Astrocyte (in vitro differentiated cells and primary cell): Measurements from ENCODE around the gene SEMA6A. TPM values are rescaled to one million over a fixed set of nuclear protein-coding genes. Genes with fewer than 3 reads are reported as not detected.
"Not testable (repeated sequence)": the region's sequence is repeated elsewhere in the genome, so short reads cannot be mapped to it uniquely, and the experiment has no call there.

Source experiments
- DNase-seq: peaks from one replicate; pipeline ENCODE4 v3.0.0-alpha.2; 2010; ENCODE audit warnings: low read depth
- FAIRE-seq: peaks from 2 replicates; lab custom pipeline; 2011; peaks lifted over from hg19 to GRCh38; lab: Jason Lieb, UNC
- H2AFZ ChIP-seq: 2 replicates; pipeline ENCODE4 v1.6.0; 2012; ENCODE audit warnings: low read depth, low read length, inconsistent platforms
- H3K27ac ChIP-seq: 2 replicates; pipeline ENCODE4 v1.5.1; 2011; ENCODE audit warnings: low read depth, low read length, inconsistent platforms
- H3K27me3 ChIP-seq: 2 replicates; pipeline ENCODE4 v1.6.0; 2011; ENCODE audit warnings: low read length, inconsistent platforms; ENCODE audit not compliant: insufficient read depth
- H3K36me3 ChIP-seq: 2 replicates; pipeline ENCODE4 v1.5.1; 2011; ENCODE audit warnings: low read length, inconsistent platforms; ENCODE audit not compliant: insufficient read depth
- H3K4me1 ChIP-seq: 2 replicates; pipeline ENCODE4 v1.5.1; 2011; ENCODE audit warnings: low read length, inconsistent platforms; ENCODE audit not compliant: insufficient read depth
- H3K4me2 ChIP-seq: 2 replicates; pipeline ENCODE4 v1.6.0; 2012; ENCODE audit warnings: low read length, inconsistent platforms
- H3K4me3 ChIP-seq: 2 replicates; pipeline ENCODE4 v1.5.1; 2011; ENCODE audit warnings: low read depth, mild to moderate bottlenecking, low read length, inconsistent platforms; ENCODE audit not compliant: insufficient read depth
- H3K79me2 ChIP-seq: 2 replicates; pipeline ENCODE4 v1.6.0; 2012; ENCODE audit warnings: mild to moderate bottlenecking, low read length, inconsistent platforms; ENCODE audit not compliant: insufficient read depth
- H3K9ac ChIP-seq: 2 replicates; pipeline ENCODE4 v1.6.0; 2012; ENCODE audit warnings: mild to moderate bottlenecking, low read length, inconsistent platforms
- H3K9me3 ChIP-seq: 2 replicates; pipeline ENCODE4 v1.5.1; 2012; ENCODE audit warnings: low read depth, mild to moderate bottlenecking, low read length, inconsistent platforms; ENCODE audit not compliant: insufficient read depth
- H4K20me1 ChIP-seq: 2 replicates; pipeline ENCODE4 v1.6.0; 2012; ENCODE audit warnings: low read length, inconsistent platforms; ENCODE audit not compliant: insufficient read depth
- H3K27ac Mint-ChIP-seq: one replicate; pipeline ENCODE4 v1.8.0; 2021; ENCODE audit warnings: mild to moderate bottlenecking, mixed read lengths; ENCODE audit not compliant: unreplicated experiment
- H3K27me3 Mint-ChIP-seq: one replicate; pipeline ENCODE4 v1.8.0; 2021; ENCODE audit warnings: low read depth, mixed read lengths; ENCODE audit not compliant: unreplicated experiment
- H3K36me3 Mint-ChIP-seq: one replicate; pipeline ENCODE4 v1.8.0; 2021; ENCODE audit warnings: low read depth, mixed read lengths; ENCODE audit not compliant: unreplicated experiment
- H3K4me1 Mint-ChIP-seq: one replicate; pipeline ENCODE4 v1.8.0; 2021; ENCODE audit warnings: low read depth, mixed read lengths; ENCODE audit not compliant: unreplicated experiment
- H3K4me3 Mint-ChIP-seq: one replicate; pipeline ENCODE4 v1.8.0; 2021; ENCODE audit warnings: mild to moderate bottlenecking, moderate library complexity, mixed read lengths; ENCODE audit not compliant: unreplicated experiment
- H3K9me3 Mint-ChIP-seq: one replicate; pipeline ENCODE4 v1.8.0; 2021; ENCODE audit warnings: mild to moderate bottlenecking, mixed read lengths; ENCODE audit not compliant: unreplicated experiment
- EZH2 ChIP-seq: IDR thresholded peaks from 2 replicates; pipeline ENCODE4 v1.6.1; 2012; ENCODE audit warnings: mild to moderate bottlenecking, low read length, inconsistent platforms; ENCODE audit not compliant: insufficient read depth
- total RNA-seq: library from RNA; stranded (reverse); gene quantifications from 2 replicates; pipeline ENCODE4 v1.2.1, GENCODE V29; 2021
- TF ChIP-seq, protein P1 (sequence below): IDR thresholded peaks from 2 replicates; pipeline ENCODE4 v1.5.1; 2011; ENCODE audit warnings: low read depth, mild to moderate bottlenecking, inconsistent platforms, low read length, moderate library complexity; ENCODE audit not compliant: insufficient read depth

SEMA6A gene
- total RNA-seq, 1 donor from 2014 or later = 34.2 TPM

DNA sequence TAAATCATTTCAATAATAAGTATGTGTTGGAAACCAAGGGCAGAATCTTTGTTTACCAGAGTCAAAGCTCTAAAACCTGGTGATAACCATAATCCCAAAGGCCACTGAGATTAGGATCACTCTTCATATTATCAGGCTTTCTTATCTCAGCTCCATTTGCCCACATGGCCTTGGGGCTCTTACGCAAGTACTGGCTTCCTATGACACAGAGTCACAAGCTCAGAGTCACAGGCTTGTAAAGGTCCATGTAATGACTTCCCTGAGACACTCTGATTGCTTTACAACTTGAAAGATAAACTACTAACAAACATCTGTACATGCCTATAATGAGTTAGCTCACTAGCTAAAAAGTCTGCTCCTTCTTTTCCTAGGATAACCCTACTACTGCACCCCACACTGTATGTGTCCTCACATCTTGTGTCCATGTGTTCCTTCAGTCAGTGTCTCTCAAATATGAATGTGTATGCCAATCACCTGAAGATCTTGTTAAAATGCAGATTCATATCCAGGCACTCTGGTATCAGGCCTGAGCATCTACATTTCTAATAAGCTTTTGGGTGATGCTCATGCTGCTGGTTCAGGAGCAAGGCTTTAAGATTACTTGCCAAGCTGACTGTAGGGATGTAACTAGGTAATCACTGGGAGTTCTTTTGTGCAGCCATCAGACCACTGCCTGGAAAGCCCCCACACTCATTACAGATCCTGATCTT, 28.4 kb downstream of the SEMA6A start:
- no peak overlapping the region for H3K27ac ChIP-seq
- Mint-ChIP-seq H3K27ac (no peak overlapping the region), H3K27me3 (no peaks in the 10 kb centered on the region), H3K4me1 (peaks cover 5% of the 10 kb centered on the region), H3K4me3 (no peak overlapping the region), H3K36me3 (peaks cover 5% of the 10 kb centered on the region), H3K9me3 (peaks cover 20% of the 10 kb centered on the region)
- FAIRE-seq (no peak), DNase-seq (no peak)
- H3K79me2 ChIP-seq = no peaks in the 10 kb centered on the region
- no peak overlapping the region for H3K4me3 ChIP-seq
- H3K9ac ChIP-seq = no peak overlapping the region
- TF ChIP-seq EZH2 = no peak
- TF ChIP-seq, protein P1, sequence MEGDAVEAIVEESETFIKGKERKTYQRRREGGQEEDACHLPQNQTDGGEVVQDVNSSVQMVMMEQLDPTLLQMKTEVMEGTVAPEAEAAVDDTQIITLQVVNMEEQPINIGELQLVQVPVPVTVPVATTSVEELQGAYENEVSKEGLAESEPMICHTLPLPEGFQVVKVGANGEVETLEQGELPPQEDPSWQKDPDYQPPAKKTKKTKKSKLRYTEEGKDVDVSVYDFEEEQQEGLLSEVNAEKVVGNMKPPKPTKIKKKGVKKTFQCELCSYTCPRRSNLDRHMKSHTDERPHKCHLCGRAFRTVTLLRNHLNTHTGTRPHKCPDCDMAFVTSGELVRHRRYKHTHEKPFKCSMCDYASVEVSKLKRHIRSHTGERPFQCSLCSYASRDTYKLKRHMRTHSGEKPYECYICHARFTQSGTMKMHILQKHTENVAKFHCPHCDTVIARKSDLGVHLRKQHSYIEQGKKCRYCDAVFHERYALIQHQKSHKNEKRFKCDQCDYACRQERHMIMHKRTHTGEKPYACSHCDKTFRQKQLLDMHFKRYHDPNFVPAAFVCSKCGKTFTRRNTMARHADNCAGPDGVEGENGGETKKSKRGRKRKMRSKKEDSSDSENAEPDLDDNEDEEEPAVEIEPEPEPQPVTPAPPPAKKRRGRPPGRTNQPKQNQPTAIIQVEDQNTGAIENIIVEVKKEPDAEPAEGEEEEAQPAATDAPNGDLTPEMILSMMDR = no peak
- H3K4me1 ChIP-seq = no peaks in the 10 kb centered on the region
- no peaks in the 10 kb centered on the region for H3K36me3 ChIP-seq
- no peaks in the 10 kb centered on the region for H4K20me1 ChIP-seq
- H3K9me3 ChIP-seq = peaks cover 11% of the 10 kb centered on the region
- H3K4me2 ChIP-seq = no peak overlapping the region
- H2AFZ ChIP-seq = no peak overlapping the region
- H3K27me3 ChIP-seq = peaks cover 8% of the 10 kb centered on the region

DNA sequence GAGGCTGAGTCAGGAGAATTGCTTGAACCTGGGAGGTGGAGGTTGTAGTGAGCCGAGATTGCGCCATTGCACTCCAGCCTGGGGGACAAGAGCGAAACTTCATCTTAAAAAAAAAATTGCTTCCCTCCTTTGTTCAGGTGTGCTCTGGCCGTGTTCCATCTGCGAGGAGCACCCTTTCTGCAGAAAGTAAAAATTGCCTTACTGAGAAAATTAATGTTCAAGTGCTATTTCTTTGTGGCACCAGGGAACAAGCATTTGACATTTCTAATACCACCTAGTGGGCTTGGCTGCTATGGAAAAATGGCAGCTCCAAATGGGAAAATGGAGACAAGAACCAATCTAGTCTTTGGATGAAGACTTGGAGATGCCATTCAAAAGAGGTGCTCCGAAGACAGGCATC, 29.2 kb downstream of the SEMA6A start:
- H2AFZ ChIP-seq, H3K9ac ChIP-seq, H3K4me1 Mint-ChIP-seq, H3K4me2 ChIP-seq, H3K4me1 ChIP-seq, H3K4me3 Mint-ChIP-seq, H3K36me3 Mint-ChIP-seq, DNase-seq, H3K79me2 ChIP-seq, FAIRE-seq, H3K27ac Mint-ChIP-seq, H4K20me1 ChIP-seq, H3K27me3 Mint-ChIP-seq, H3K4me3 ChIP-seq, H3K27me3 ChIP-seq, H3K27ac ChIP-seq, H3K36me3 ChIP-seq: not testable (repeated sequence)
- peaks cover 11% of the 10 kb centered on the region for H3K9me3 ChIP-seq
- H3K9me3 Mint-ChIP-seq = peaks cover 20% of the 10 kb centered on the region

DNA sequence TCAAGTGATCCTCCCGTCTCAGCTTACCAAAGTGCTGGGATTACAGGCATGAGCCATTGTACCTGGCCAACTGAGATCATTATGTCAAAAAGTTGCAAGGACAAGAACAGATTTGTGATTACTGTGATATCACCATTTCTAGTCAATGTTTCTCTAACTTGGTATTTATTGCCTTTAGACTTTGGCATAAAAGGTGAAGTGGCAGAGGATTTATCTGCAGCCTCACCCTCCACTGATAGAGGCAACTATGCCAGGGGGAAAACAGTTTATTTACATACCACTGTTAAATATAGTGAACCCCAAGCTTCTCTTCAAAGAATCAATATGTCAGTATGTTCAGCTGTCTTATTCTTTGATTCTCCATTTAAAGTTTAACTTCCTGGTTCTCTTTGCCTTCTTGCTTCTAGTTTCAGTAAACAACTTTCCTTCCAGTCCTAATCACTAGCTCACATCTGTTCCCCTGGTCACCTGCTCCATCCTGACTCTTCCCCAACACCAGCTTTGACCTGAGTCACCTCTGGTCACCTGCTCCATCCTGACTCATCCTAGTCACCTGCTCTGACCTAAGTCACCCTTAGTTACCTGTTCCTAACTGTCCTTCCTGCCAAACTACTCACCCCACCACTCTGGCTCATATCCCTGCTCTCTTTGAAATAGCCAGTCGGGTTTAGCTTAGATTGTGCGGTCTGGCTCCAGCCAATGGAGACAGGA, 29.9 kb downstream of the SEMA6A start:
- no peaks in the 10 kb centered on the region for H3K27me3 Mint-ChIP-seq
- Histone ChIP-seq H3K9ac (no peak overlapping the region), H3K9me3 (peaks cover 11% of the 10 kb centered on the region), H3K27ac (no peak overlapping the region), H3K27me3 (peaks cover 8% of the 10 kb centered on the region), H3K4me2 (no peak overlapping the region), H3K36me3 (no peaks in the 10 kb centered on the region), H3K4me1 (no peaks in the 10 kb centered on the region), H4K20me1 (no peaks in the 10 kb centered on the region), H3K79me2 (no peaks in the 10 kb centered on the region), H2AFZ (no peak overlapping the region), H3K4me3 (no peak overlapping the region)
- TF ChIP-seq EZH2 = no peak
- TF ChIP-seq, protein P1 = no peak
- H3K27ac Mint-ChIP-seq = no peak overlapping the region
- H3K4me3 Mint-ChIP-seq = no peak overlapping the region
- H3K36me3 Mint-ChIP-seq = peaks cover 5% of the 10 kb centered on the region
- FAIRE-seq = no peak
- peaks cover 20% of the 10 kb centered on the region for H3K9me3 Mint-ChIP-seq
- peaks cover 5% of the 10 kb centered on the region for H3K4me1 Mint-ChIP-seq
- DNase-seq = no peak
